H1 (cell line): ENCODE results near the gene DARS1.

ENCODE experiments used
- CHD2 ChIP-seq: IDR thresholded peaks from 2 replicates; pipeline ENCODE4 v1.6.1; 2012; ENCODE audit warnings: low read length, improper control_type of control experiment
- E2F6 ChIP-seq: IDR thresholded peaks from 2 replicates; pipeline ENCODE4 v1.6.1; 2012; ENCODE audit warnings: inconsistent platforms
- GABPA ChIP-seq: IDR thresholded peaks from 2 replicates; pipeline ENCODE4 v1.6.1; 2011; ENCODE audit warnings: mild to moderate bottlenecking, low read length, moderate library complexity, borderline replicate concordance; ENCODE audit not compliant: insufficient read depth
- HDAC6 ChIP-seq: IDR thresholded peaks from one replicate; pipeline ENCODE4 v1.7.1; 2012; ENCODE audit warnings: low read depth, mild to moderate bottlenecking, inconsistent platforms, low read length, moderate library complexity
- POLR2A ChIP-seq, 2 experiments: IDR thresholded peaks; 1 replicate in 1 of 2; 2 replicates in 1 of 2; pipeline ENCODE4 v1.6.1; 2011; ENCODE audit warnings: low read depth in 2 of 2, low read length in 2 of 2, mild to moderate bottlenecking in 2 of 2; ENCODE audit errors: control extremely low read depth in 1 of 2
- RFX5 ChIP-seq: IDR thresholded peaks from 2 replicates; pipeline ENCODE4 v1.6.1; 2011; ENCODE audit warnings: low read depth, low read length, improper control_type of control experiment, borderline replicate concordance
- SRF ChIP-seq: IDR thresholded peaks from 2 replicates; pipeline ENCODE4 v1.6.1; 2011; ENCODE audit warnings: mild to moderate bottlenecking, low read depth, low read length, moderate library complexity
- USF2 ChIP-seq: IDR thresholded peaks from 2 replicates; pipeline ENCODE4 v1.6.1; 2011; ENCODE audit warnings: low read length, improper control_type of control experiment
- TF ChIP-seq, protein P1 (sequence below), 3 experiments: IDR thresholded peaks; 1 replicate in 2 of 3; 2 replicates in 1 of 3; pipeline versions ENCODE4 v1.5.1 to v1.6.1; 2011; ENCODE audit warnings: low read length in 3 of 3, mild to moderate bottlenecking in 3 of 3, inconsistent platforms in 2 of 3, low read depth in 1 of 3, moderate library complexity in 1 of 3; ENCODE audit not compliant: insufficient read depth in 1 of 3; ENCODE audit errors: control extremely low read depth in 1 of 3

DNA sequence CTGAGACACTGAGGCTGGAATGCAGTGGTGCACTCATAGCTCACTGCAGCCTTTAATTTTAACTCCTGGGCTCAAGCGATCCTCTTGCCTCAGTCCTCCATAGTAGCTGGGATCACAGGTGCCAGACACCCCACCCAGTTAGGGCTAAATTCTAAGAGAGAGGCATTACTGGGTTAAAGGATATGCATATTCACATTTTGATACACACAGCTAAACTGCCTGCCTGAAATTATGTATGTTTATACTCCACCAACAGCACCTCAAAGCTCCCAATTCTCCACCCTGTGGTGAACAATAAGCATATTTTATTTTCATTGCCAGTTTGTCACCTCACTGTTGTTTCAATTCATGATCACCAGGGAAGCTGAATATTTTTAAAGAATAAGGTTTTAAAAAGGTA is 90.5 kb downstream of the DARS1 start:
- no peak for TF ChIP-seq POLR2A (IDR thresholded peaks at IDR 0.05; ENCODE audit: control extremely low read depth in 1 of 2, low read depth in 2 of 2, low read length in 2 of 2)
- TF ChIP-seq, protein P1, sequence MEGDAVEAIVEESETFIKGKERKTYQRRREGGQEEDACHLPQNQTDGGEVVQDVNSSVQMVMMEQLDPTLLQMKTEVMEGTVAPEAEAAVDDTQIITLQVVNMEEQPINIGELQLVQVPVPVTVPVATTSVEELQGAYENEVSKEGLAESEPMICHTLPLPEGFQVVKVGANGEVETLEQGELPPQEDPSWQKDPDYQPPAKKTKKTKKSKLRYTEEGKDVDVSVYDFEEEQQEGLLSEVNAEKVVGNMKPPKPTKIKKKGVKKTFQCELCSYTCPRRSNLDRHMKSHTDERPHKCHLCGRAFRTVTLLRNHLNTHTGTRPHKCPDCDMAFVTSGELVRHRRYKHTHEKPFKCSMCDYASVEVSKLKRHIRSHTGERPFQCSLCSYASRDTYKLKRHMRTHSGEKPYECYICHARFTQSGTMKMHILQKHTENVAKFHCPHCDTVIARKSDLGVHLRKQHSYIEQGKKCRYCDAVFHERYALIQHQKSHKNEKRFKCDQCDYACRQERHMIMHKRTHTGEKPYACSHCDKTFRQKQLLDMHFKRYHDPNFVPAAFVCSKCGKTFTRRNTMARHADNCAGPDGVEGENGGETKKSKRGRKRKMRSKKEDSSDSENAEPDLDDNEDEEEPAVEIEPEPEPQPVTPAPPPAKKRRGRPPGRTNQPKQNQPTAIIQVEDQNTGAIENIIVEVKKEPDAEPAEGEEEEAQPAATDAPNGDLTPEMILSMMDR (IDR thresholded peaks at IDR 0.05; ENCODE audit: control extremely low read depth in 1 of 3, insufficient read depth in 1 of 3, low read depth in 1 of 3, low read length in 3 of 3): no peak
- TF ChIP-seq SRF: no peak
- no peak for TF ChIP-seq USF2
- no peak for TF ChIP-seq E2F6
- no peak for TF ChIP-seq GABPA
- no peak for TF ChIP-seq RFX5
- no peak for TF ChIP-seq HDAC6
- TF ChIP-seq CHD2: no peak
